ENCODE data around the gene KIF14. TPM values are rescaled to one million over a fixed set of nuclear protein-coding genes. Genes with fewer than 3 reads are reported as not detected.
"Not testable (repeated sequence)": the region's sequence is repeated elsewhere in the genome, so short reads cannot be mapped to it uniquely, and the experiment has no call there.

Gene KIF14
- total and polyA plus RNA-seq, 2 experiments from 2014 or later, result 13.3 to 23.2 TPM

DNA sequence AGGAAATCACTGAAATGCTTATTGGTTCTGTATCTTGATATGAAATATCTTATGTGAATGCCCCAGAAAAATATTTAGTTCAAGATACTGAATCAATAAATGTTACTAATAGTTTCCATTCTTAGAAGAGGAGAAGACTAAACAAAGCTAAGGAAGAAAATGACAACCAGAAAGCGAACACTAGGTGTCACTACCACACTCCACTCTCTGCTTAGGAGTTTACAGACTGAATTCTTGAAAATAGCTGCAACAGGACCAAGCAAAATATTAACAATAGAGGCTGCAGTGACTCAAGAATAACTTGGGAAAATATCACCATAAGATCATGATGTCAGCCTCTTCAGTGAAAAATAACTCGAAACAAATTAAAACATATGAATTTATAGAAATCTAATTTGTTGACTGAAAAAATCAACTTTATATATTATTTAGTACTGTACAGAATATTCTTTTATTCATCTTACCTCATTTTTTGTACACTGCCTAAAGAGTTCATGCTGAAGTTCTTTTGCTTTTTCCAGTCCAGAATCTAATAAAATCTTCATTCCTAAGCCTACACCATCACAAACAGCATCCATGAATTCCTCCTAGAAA is 61.6 kb downstream of the KIF14 start:
- peaks cover 3% of the 10 kb centered on the region for H3K27me3 Mint-ChIP-seq (ENCODE audit: insufficient read depth, low read depth, poor library complexity)
- H2AFZ ChIP-seq, result no peak overlapping the region
- no peak overlapping the region for H3K27ac Mint-ChIP-seq
- ATAC-seq (no peak; the same call in 2 of the 3 replicates), DNase-seq (ENCODE audit: low spot score) (peak; percentile 59)
- H3K79me2 ChIP-seq (replicated peaks; ENCODE audit: insufficient read depth), result no peaks in the 10 kb centered on the region
- peaks cover 8% of the 10 kb centered on the region; the same call in 1 of the 2 replicates for H3K36me3 ChIP-seq (ENCODE audit: insufficient read depth)
- peaks cover 9% of the 10 kb centered on the region for H3K4me1 ChIP-seq (ENCODE audit: insufficient read depth)
- no peaks in the 10 kb centered on the region for H3K9me3 Mint-ChIP-seq
- no peak overlapping the region for H3K4me2 ChIP-seq
- H3K27ac ChIP-seq (ENCODE audit: low read depth), result no peak overlapping the region
- H3K4me3 ChIP-seq, result no peak overlapping the region
- H3K27me3 ChIP-seq (ENCODE audit: insufficient read depth), result no peaks in the 10 kb centered on the region
- peaks cover 25% of the 10 kb centered on the region; the same call in 2 of the 3 replicates for H3K36me3 Mint-ChIP-seq (ENCODE audit: low read depth)
- peaks cover 17% of the 10 kb centered on the region for H3K4me1 Mint-ChIP-seq
- no peaks in the 10 kb centered on the region for H3K9me2 ChIP-seq (ENCODE audit: insufficient read depth)
- H3K4me3 Mint-ChIP-seq, result no peak overlapping the region
- H3F3A ChIP-seq (replicated peaks; ENCODE audit: low read depth), result no peaks in the 10 kb centered on the region
- TF ChIP-seq, protein P1, sequence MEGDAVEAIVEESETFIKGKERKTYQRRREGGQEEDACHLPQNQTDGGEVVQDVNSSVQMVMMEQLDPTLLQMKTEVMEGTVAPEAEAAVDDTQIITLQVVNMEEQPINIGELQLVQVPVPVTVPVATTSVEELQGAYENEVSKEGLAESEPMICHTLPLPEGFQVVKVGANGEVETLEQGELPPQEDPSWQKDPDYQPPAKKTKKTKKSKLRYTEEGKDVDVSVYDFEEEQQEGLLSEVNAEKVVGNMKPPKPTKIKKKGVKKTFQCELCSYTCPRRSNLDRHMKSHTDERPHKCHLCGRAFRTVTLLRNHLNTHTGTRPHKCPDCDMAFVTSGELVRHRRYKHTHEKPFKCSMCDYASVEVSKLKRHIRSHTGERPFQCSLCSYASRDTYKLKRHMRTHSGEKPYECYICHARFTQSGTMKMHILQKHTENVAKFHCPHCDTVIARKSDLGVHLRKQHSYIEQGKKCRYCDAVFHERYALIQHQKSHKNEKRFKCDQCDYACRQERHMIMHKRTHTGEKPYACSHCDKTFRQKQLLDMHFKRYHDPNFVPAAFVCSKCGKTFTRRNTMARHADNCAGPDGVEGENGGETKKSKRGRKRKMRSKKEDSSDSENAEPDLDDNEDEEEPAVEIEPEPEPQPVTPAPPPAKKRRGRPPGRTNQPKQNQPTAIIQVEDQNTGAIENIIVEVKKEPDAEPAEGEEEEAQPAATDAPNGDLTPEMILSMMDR (conservative IDR thresholded peaks at IDR 0.05; ENCODE audit: low read depth in 2 of 2), result peak; percentile 82
- TF ChIP-seq EZH2 (IDR thresholded peaks at IDR 0.05; ENCODE audit: low read depth, unreplicated experiment), result no peak
- no peaks in the 10 kb centered on the region for H4K20me1 ChIP-seq (replicated peaks; ENCODE audit: insufficient read depth)

DNA sequence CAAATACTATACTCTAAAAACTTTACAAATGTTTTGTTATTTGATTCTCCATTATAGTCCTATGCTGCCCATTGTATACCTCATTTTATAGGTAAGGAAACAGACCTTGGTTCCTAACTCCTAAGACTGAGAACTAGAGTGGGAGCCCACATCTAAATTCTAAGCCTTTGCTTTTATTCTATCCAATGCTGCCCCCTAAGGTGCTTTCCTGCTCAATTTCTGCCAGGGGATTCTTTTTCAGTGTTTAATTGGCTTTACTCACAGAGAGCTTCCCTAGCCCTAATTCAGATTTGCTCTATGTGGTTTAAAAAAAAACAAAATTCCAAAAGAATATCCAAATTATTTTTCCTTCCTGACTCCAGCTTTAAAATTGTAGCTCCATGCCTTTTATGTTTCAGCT is 64.5 kb downstream of the KIF14 start:
- DNase-seq (ENCODE audit: low spot score) (peak; percentile 45), ATAC-seq (no peak)
- H3K27ac ChIP-seq (ENCODE audit: low read depth), result no peak overlapping the region
- H3K4me2 ChIP-seq, result no peak overlapping the region
- Mint-ChIP-seq H3K27me3 (ENCODE audit: insufficient read depth, low read depth, poor library complexity) (no peaks in the 10 kb centered on the region), H3K4me3 (no peak overlapping the region), H3K9me3 (no peaks in the 10 kb centered on the region), H3K4me1 (no peaks in the 10 kb centered on the region), H3K27ac (no peak overlapping the region), H3K36me3 (ENCODE audit: low read depth) (peaks cover 29% of the 10 kb centered on the region; the same call in 2 of the 3 replicates)
- H3K27me3 ChIP-seq (ENCODE audit: insufficient read depth), result no peaks in the 10 kb centered on the region
- H4K20me1 ChIP-seq (replicated peaks; ENCODE audit: insufficient read depth), result no peaks in the 10 kb centered on the region
- H3K4me1 ChIP-seq (ENCODE audit: insufficient read depth), result no peaks in the 10 kb centered on the region
- no peaks in the 10 kb centered on the region for H3K79me2 ChIP-seq (replicated peaks; ENCODE audit: insufficient read depth)
- no peaks in the 10 kb centered on the region for H3F3A ChIP-seq (replicated peaks; ENCODE audit: low read depth)
- peaks cover 8% of the 10 kb centered on the region; the same call in 1 of the 2 replicates for H3K36me3 ChIP-seq (ENCODE audit: insufficient read depth)
- H2AFZ ChIP-seq, result no peak overlapping the region
- H3K9me2 ChIP-seq (ENCODE audit: insufficient read depth), result no peaks in the 10 kb centered on the region
- no peak overlapping the region for H3K4me3 ChIP-seq
- TF ChIP-seq, protein P1 (conservative IDR thresholded peaks at IDR 0.05; ENCODE audit: low read depth in 2 of 2), result peak; percentile 35 to 41
- no peak for TF ChIP-seq NANOG (IDR thresholded peaks at IDR 0.05; ENCODE audit: borderline replicate concordance)

DNA sequence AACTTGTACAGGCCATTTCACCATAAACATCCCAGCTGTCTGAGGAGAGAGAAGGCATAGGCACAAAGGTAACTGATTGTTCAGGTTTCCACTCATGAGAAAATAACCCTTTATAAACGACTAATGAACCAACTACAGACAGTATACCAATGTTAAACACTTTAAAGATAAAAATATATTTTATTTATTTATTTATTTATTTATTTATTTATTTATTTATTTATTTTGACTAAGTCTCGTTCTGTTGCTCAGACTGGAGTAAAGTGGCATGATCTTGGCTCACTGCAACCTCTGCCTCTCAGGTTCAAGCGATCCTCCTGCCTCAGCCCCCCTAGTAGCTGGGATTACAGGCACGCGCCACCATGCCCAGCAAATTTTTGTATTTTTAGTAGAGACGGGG is 67.8 kb downstream of the KIF14 start:
- H3K27ac ChIP-seq (ENCODE audit: low read depth); H3K4me1 Mint-ChIP-seq; ATAC-seq; H3K4me2 ChIP-seq; H3K4me1 ChIP-seq (ENCODE audit: insufficient read depth); H3K9me2 ChIP-seq (ENCODE audit: insufficient read depth); DNase-seq (ENCODE audit: low spot score); H2AFZ ChIP-seq; H3K27me3 ChIP-seq (ENCODE audit: insufficient read depth); H3K27ac Mint-ChIP-seq; H3K79me2 ChIP-seq (replicated peaks; ENCODE audit: insufficient read depth); H3K4me3 Mint-ChIP-seq; H3K9me3 Mint-ChIP-seq; H3K36me3 ChIP-seq (ENCODE audit: insufficient read depth); H3K4me3 ChIP-seq; H3F3A ChIP-seq (replicated peaks; ENCODE audit: low read depth); H4K20me1 ChIP-seq (replicated peaks; ENCODE audit: insufficient read depth); H3K27me3 Mint-ChIP-seq (ENCODE audit: insufficient read depth, low read depth, poor library complexity): not testable (repeated sequence)
- peaks cover 14% of the 10 kb centered on the region; the same call in 2 of the 3 replicates for H3K36me3 Mint-ChIP-seq (ENCODE audit: low read depth)

All from GM23338 (cell line).